ENCODE results near the gene HK3.

DNA sequence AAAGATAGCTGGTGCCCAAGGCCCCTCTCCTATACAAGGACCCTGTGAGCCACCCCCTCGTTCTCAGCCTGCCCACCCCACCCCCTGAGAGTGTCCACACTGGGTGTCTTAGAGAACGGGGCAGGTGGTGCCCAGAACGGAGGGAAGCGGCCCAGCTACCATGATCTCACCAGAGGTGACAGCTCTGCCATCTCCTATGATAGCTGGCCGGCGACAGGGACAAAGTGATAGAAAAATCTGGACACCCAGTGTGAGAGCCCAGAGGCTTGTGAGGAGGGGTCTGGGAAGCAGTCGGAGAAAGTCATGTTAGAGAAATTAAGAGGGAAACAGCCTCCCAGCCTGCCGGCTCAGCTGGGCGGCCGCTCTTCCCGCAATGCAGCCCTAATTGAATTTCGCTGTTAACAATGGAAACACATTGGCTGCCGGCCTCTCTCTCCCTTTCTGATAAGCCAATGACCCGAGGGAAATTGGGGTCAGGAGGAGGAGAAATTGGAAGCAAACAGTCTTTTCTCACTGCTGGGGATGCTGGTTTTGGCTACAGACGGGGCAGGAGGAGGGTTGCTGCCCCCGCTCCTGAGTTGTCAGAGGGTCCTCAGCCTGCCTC, 32.3 kb downstream of the HK3 start:
- TF ChIP-seq, protein P1, sequence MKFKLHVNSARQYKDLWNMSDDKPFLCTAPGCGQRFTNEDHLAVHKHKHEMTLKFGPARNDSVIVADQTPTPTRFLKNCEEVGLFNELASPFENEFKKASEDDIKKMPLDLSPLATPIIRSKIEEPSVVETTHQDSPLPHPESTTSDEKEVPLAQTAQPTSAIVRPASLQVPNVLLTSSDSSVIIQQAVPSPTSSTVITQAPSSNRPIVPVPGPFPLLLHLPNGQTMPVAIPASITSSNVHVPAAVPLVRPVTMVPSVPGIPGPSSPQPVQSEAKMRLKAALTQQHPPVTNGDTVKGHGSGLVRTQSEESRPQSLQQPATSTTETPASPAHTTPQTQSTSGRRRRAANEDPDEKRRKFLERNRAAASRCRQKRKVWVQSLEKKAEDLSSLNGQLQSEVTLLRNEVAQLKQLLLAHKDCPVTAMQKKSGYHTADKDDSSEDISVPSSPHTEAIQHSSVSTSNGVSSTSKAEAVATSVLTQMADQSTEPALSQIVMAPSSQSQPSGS (IDR thresholded peaks at IDR 0.05; ENCODE audit: low read length) = no peak
- TF ChIP-seq TAF7 (optimal IDR thresholded peaks at IDR 0.05; ENCODE audit: borderline replicate concordance, low read depth, low read length) = no peak
- no peak; a peak in 1 of 4 replicates for TF ChIP-seq CTCF (IDR thresholded peaks at IDR 0.05; ENCODE audit: control extremely low read depth in 1 of 3, insufficient read depth in 1 of 3, low read depth in 1 of 3, low read length in 3 of 3)
- TF ChIP-seq HDAC6 (IDR thresholded peaks at IDR 0.05; ENCODE audit: low read depth, low read length) = no peak

Data from H1 (cell line).